ENCODE results near the gene FLYWCH1. TPM values are rescaled to one million over a fixed set of nuclear protein-coding genes. Genes with fewer than 3 reads are reported as not detected.

The FLYWCH1 gene
- total and polyA plus RNA-seq, 4 donors: 3.9 to 12.2 (median 7.8) TPM

DNA sequence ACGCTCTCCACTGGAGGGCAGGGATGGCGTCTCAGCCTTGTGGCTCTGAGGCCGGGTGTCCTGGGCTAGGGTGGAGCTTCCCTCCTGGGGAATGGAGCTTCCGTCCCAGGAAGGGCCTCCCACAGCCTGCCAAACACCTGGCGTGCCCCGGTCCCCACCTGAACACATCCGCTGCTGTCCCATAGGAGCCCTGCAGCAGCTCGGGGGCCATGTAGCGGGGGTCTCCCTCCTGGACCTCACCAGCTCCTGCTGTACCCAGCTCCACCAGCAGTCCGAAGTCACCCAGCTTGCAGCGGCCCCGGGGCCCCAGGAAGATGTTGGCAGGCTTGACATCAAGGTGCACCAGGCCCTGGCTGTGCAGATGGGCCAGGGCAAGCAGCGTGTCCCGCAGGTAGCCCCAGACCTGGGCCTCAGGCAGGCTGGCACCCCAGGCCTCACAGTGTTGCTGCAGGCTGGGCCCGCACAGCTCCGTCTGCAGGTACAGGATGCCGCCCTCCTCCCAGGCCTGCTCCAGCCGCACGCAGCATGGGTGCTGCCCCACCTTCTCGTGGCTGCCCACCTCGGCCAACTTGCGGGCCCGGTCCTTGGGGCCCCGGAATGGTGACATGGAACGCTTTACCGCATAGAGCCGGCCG is 63.5 kb downstream of the FLYWCH1 start:
- 97% methylated on average over 28 of the region's 28 CpGs for WGBS
- no peak overlapping the region for H3K4me3 ChIP-seq (ENCODE audit: low read depth in 1 of 3, low read length in 3 of 3)
- no peaks in the 10 kb centered on the region for H3K36me3 ChIP-seq (ENCODE audit: control insufficient read depth in 4 of 4, insufficient read depth in 3 of 4, low read depth in 1 of 4, low read length in 3 of 4)
- no peak for DNase-seq (ENCODE audit: low spot score)
- no peaks in the 10 kb centered on the region for H3K9me3 ChIP-seq (ENCODE audit: control insufficient read depth in 4 of 4, low read length in 3 of 4)
- no peak overlapping the region for H3K27ac ChIP-seq (ENCODE audit: low read depth in 1 of 2, low read length in 2 of 2)
- peaks cover 0 to 2% (median 0%) of the 10 kb centered on the region in 4 donors for H3K27me3 ChIP-seq (ENCODE audit: control insufficient read depth in 4 of 4, insufficient read depth in 4 of 4, low read length in 3 of 4)
- no peak for TF ChIP-seq ATF3 (IDR thresholded peaks at IDR 0.05)
- TF ChIP-seq RAD21 (IDR thresholded peaks at IDR 0.05): no peak
- TF ChIP-seq NR2F2 (IDR thresholded peaks at IDR 0.05): no peak
- no peak for TF ChIP-seq GABPA (IDR thresholded peaks at IDR 0.05 in 1 of 2, conservative IDR thresholded peaks at IDR 0.05 in 1 of 2)
- no peak for TF ChIP-seq JUND (IDR thresholded peaks at IDR 0.05)
- no peak for TF ChIP-seq HNF4A (conservative IDR thresholded peaks at IDR 0.05)
- TF ChIP-seq, protein P1, sequence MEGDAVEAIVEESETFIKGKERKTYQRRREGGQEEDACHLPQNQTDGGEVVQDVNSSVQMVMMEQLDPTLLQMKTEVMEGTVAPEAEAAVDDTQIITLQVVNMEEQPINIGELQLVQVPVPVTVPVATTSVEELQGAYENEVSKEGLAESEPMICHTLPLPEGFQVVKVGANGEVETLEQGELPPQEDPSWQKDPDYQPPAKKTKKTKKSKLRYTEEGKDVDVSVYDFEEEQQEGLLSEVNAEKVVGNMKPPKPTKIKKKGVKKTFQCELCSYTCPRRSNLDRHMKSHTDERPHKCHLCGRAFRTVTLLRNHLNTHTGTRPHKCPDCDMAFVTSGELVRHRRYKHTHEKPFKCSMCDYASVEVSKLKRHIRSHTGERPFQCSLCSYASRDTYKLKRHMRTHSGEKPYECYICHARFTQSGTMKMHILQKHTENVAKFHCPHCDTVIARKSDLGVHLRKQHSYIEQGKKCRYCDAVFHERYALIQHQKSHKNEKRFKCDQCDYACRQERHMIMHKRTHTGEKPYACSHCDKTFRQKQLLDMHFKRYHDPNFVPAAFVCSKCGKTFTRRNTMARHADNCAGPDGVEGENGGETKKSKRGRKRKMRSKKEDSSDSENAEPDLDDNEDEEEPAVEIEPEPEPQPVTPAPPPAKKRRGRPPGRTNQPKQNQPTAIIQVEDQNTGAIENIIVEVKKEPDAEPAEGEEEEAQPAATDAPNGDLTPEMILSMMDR (IDR thresholded peaks at IDR 0.05; ENCODE audit: low read depth, low read length, missing input control): no peak
- H3K4me1 ChIP-seq (ENCODE audit: control insufficient read depth in 4 of 4, insufficient read depth in 4 of 4, low read length in 3 of 4): peaks cover 9 to 24% (median 10%) of the 10 kb centered on the region in 4 donors
- no peak overlapping the region for H3K9ac ChIP-seq (ENCODE audit: low read depth in 1 of 2, low read length in 2 of 2)

DNA sequence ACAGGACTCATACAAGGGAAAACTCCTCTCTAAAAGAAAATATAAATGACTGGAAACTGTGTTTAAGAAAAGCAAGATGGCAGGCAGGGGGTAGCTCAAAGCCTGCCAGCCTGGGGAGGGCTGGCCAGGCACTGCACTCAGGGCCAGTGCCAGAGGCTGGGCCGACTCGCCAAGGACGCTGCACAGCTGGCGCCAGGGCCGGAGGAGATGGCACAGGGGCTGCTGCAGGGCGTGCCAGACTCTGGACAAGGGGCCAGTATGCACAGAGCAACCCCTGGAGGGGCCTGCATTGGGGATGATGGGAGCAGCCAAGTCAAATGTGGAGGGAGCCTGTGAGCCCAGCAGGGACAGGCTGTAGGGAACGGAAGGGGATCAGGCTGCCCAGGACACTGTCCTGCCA is 64.5 kb downstream of the FLYWCH1 start:
- no peaks in the 10 kb centered on the region for H3K36me3 ChIP-seq (ENCODE audit: control insufficient read depth in 4 of 4, insufficient read depth in 3 of 4, low read depth in 1 of 4, low read length in 3 of 4)
- DNase-seq (ENCODE audit: low spot score): no peak
- no peak overlapping the region for H3K4me3 ChIP-seq (ENCODE audit: low read depth in 1 of 3, low read length in 3 of 3)
- peaks cover 8 to 22% (median 14%) of the 10 kb centered on the region in 4 donors for H3K4me1 ChIP-seq (ENCODE audit: control insufficient read depth in 4 of 4, insufficient read depth in 4 of 4, low read length in 3 of 4)
- 93% methylated on average over 7 of the region's 7 CpGs for WGBS
- H3K27me3 ChIP-seq (ENCODE audit: control insufficient read depth in 4 of 4, insufficient read depth in 4 of 4, low read length in 3 of 4): peaks cover 0 to 2% (median 0%) of the 10 kb centered on the region in 4 donors
- no peak overlapping the region for H3K27ac ChIP-seq (ENCODE audit: low read depth in 1 of 2, low read length in 2 of 2)
- H3K9me3 ChIP-seq (ENCODE audit: control insufficient read depth in 4 of 4, low read length in 3 of 4): no peaks in the 10 kb centered on the region
- no peak overlapping the region for H3K9ac ChIP-seq (ENCODE audit: low read depth in 1 of 2, low read length in 2 of 2)
- TF ChIP-seq GABPA (IDR thresholded peaks at IDR 0.05 in 1 of 2, conservative IDR thresholded peaks at IDR 0.05 in 1 of 2): no peak
- TF ChIP-seq SP1 (IDR thresholded peaks at IDR 0.05): no peak
- TF ChIP-seq YY1 (IDR thresholded peaks at IDR 0.05): no peak
- no peak for TF ChIP-seq ATF3 (IDR thresholded peaks at IDR 0.05)
- no peak for TF ChIP-seq FOXA1 (IDR thresholded peaks at IDR 0.05)
- TF ChIP-seq, protein P2, sequence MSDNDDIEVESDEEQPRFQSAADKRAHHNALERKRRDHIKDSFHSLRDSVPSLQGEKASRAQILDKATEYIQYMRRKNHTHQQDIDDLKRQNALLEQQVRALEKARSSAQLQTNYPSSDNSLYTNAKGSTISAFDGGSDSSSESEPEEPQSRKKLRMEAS (IDR thresholded peaks at IDR 0.05): no peak
- no peak for TF ChIP-seq HNF4A (conservative IDR thresholded peaks at IDR 0.05)
- TF ChIP-seq EGR1 (IDR thresholded peaks at IDR 0.05; ENCODE audit: low read depth in 2 of 2): no peak
- TF ChIP-seq, protein P1 (IDR thresholded peaks at IDR 0.05; ENCODE audit: low read depth, low read length, missing input control): no peak
- TF ChIP-seq TAF1 (conservative IDR thresholded peaks at IDR 0.05): no peak
- no peak for TF ChIP-seq RAD21 (IDR thresholded peaks at IDR 0.05)
- no peak for TF ChIP-seq RXRA (IDR thresholded peaks at IDR 0.05)

All from liver (tissue), 9 donors.